Activated B cell treated with CpG ODN at 0.5 μM for 24 hours (primary cell): ENCODE data around the gene PRKAG2. TPM values are rescaled to one million over a fixed set of nuclear protein-coding genes. Genes with fewer than 3 reads are reported as not detected.

Source experiments
- ATAC-seq: fragments of 200-7000 bp; cut with Tn5 transposase; one replicate; pipeline ENCODE4 v1.10.0; 2021; ENCODE audit warnings: low read depth, mild to moderate bottlenecking, moderate library complexity
- CTCF ChIA-PET: fragments of 350-600 bp; sonication (Branson Sonifier 250); formaldehyde crosslinking; loops from one replicate; lab custom pipeline; 2021; ENCODE audit warnings: antibody characterized with exemption; lab: Charles Lee
- POLR2A ChIA-PET: fragments of 350-600 bp; sonication (Branson Sonifier 250); formaldehyde crosslinking; loops from one replicate; lab custom pipeline; 2021; ENCODE audit warnings: antibody characterized with exemption; lab: Charles Lee
- DNase-seq: peaks from one replicate; pipeline ENCODE4 v3.0.0; 2022
- H3K27ac Mint-ChIP-seq: one replicate; pipeline ENCODE4 v1.8.0; 2020; ENCODE audit warnings: mixed read lengths
- H3K27me3 Mint-ChIP-seq: one replicate; pipeline ENCODE4 v1.8.0; 2021; ENCODE audit warnings: mixed read lengths
- H3K36me3 Mint-ChIP-seq: one replicate; pipeline ENCODE4 v1.8.0; 2021; ENCODE audit warnings: low read depth, mixed read lengths
- H3K4me1 Mint-ChIP-seq: one replicate; pipeline ENCODE4 v1.8.0; 2021; ENCODE audit warnings: mixed read lengths
- H3K4me3 Mint-ChIP-seq: one replicate; pipeline ENCODE4 v1.8.0; 2020; ENCODE audit warnings: mild to moderate bottlenecking, mixed read lengths
- H3K9me3 Mint-ChIP-seq: one replicate; pipeline ENCODE4 v1.8.0; 2020; ENCODE audit warnings: mixed read lengths
- CTCF ChIP-seq: fragments of 200-600 bp; IDR thresholded peaks from one replicate; pipeline ENCODE4 v1.8.0; 2022; ENCODE audit warnings: antibody characterized with exemption, mild to moderate bottlenecking
- intact Hi-C: fragments of 100-400 bp; cut with micrococcal nuclease; formaldehyde crosslinking; loops from one replicate; pipeline ENCODE4 v1.15.1; 2024
- total RNA-seq: library from RNA; stranded (reverse); gene quantifications from 2 replicates; pipeline ENCODE4 v1.2.3, GENCODE V29; 2022

PRKAG2 gene
- total RNA-seq, 1 donor from 2014 or later, result 19.7 TPM

- Mint-ChIP-seq H3K9me3 (no peaks in the 10 kb centered on the region), H3K36me3 (peaks cover 15% of the 10 kb centered on the region), H3K27ac (no peak overlapping the region), H3K27me3 (no peaks in the 10 kb centered on the region), H3K4me3 (no peak overlapping the region), H3K4me1 (peaks cover 20% of the 10 kb centered on the region)
- intact Hi-C loops, result no loop called here
- ChIA-PET CTCF (no interaction called here), POLR2A (no interaction called here)
- TF ChIP-seq CTCF, result no peak
- no peak for ATAC-seq
- no peak for DNase-seq
These were observed 14.1 kb downstream of the PRKAG2 start for GRCh38 chr7:151862606-151863381.

GRCh38 chr7:151861881-151862280 lies 15.0 kb downstream of the PRKAG2 start:
- Mint-ChIP-seq H3K36me3 (peaks cover 13% of the 10 kb centered on the region), H3K4me3 (no peak overlapping the region), H3K4me1 (peaks cover 20% of the 10 kb centered on the region), H3K27me3 (no peaks in the 10 kb centered on the region), H3K27ac (no peak overlapping the region), H3K9me3 (no peaks in the 10 kb centered on the region)
- CTCF ChIA-PET, result no interaction called here
- intact Hi-C loops, result no loop called here
- POLR2A ChIA-PET, result no interaction called here
- ATAC-seq (no peak), DNase-seq (no peak)
- no peak for TF ChIP-seq CTCF

- no peak overlapping the region for H3K4me3 Mint-ChIP-seq
These were observed 16.1 kb downstream of the PRKAG2 start for GRCh38 chr7:151860771-151861170.

DNA sequence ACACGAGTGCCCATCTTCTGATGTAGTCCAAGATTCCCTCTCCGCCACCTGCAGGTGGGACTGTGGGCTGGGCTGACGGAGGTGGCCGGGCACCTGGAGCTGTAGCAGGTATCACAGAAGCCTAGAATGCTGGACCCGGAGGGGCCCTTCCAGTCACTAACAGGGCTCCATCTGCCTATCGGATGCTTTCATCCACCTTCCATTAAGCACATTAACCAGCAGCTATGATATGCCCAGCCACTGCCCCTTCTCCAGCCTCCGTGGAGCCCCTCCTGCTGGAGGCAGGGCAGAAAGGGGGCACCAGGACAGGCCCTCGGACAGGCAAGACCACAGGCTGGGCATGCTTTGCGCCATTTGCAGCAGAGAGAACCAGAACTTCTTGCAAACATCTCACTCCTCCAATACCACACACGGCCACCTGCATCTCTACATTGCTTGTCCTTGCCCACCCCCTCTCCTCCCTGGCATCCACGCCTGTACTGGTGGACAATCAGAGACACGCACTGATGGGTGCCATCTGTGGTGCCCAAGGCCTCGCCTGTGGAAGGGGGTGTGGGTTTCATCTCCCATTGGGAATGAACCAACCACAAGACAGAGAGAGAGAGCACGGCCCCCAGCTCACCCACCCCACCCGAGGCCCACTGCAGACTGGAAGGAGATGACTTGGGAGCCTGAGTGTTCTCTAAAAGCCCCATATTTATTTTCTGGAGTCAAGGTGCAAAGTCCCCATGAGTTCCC lies 16.8 kb downstream of the PRKAG2 start:
- peaks cover 17% of the 10 kb centered on the region for H3K4me1 Mint-ChIP-seq
- intact Hi-C loops, result no loop called here
- H3K9me3 Mint-ChIP-seq, result no peaks in the 10 kb centered on the region

More at GRCh38 chr7:151860771-151861170, 16.1 kb downstream of the PRKAG2 start:
- ATAC-seq (no peak), DNase-seq (no peak)
- no peaks in the 10 kb centered on the region for H3K9me3 Mint-ChIP-seq
- H3K27me3 Mint-ChIP-seq, result no peaks in the 10 kb centered on the region
- peaks cover 20% of the 10 kb centered on the region for H3K4me1 Mint-ChIP-seq
- H3K36me3 Mint-ChIP-seq, result peaks cover 13% of the 10 kb centered on the region
- TF ChIP-seq CTCF, result no peak
- ChIA-PET CTCF (no interaction called here), POLR2A (no interaction called here)
- intact Hi-C loops, result no loop called here
- no peak overlapping the region for H3K27ac Mint-ChIP-seq

More for the DNA sequence above, 16.8 kb downstream of the PRKAG2 start:
- ChIA-PET CTCF (no interaction called here), POLR2A (no interaction called here)
- no peak overlapping the region for H3K4me3 Mint-ChIP-seq
- peaks cover 13% of the 10 kb centered on the region for H3K36me3 Mint-ChIP-seq
- ATAC-seq (no peak), DNase-seq (no peak)
- no peak overlapping the region for H3K27ac Mint-ChIP-seq
- H3K27me3 Mint-ChIP-seq, result no peaks in the 10 kb centered on the region
- TF ChIP-seq CTCF, result no peak
